Stimulated activated CD8-positive, alpha-beta memory T cell treated with anti-CD3 and anti-CD28 coated beads, Interleukin-12 subunit alpha, Interleukin-12 subunit beta, amount 100 ng/mL, for 4 hours (primary cell): Measurements from ENCODE around the gene GNAO1.

Experiments
- DNase-seq: peaks from one replicate; pipeline ENCODE4 v3.0.0-alpha.2; 2020; ENCODE audit warnings: low read depth

Gene GNAO1

DNA sequence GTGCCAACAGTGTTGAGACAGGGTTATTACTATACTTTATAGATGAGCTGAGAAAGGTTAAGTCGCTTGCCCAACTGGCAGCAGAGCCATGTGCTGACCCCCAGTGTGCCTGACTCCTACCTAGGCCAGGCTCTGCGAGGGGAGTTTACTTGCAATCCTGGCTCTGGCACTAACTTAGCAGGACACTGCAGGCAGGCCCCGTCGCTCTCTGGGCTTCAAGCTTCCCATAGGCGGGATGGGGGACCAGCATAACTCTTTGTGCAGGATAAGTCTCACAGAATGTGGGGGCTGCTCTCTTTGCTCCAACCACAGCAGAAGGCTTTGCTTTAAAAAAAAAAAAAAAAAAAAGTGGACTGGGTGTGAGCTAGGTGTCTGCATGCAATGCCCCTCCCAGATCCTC is 102.7 kb downstream of the GNAO1 start:
- no peak for DNase-seq

DNA sequence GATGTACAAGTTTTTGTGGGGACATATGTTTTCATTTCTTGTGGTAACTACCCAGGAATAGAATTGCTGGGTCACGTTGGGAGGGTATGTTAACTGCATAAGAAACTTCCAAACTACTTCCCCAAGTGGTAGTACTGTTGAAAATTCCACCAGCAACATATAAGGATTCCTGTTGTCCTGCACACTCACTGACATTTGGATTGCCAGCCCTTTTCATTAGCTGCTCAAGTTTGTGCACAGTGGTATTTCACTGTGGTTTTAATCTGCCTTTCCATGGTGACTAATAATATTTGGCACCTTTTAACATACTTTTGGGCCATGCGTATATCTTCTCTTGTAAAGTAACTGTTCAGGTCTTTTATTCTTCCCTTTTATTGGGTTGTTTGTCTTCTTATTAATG is 103.3 kb downstream of the GNAO1 start:
- no peak for DNase-seq

DNA sequence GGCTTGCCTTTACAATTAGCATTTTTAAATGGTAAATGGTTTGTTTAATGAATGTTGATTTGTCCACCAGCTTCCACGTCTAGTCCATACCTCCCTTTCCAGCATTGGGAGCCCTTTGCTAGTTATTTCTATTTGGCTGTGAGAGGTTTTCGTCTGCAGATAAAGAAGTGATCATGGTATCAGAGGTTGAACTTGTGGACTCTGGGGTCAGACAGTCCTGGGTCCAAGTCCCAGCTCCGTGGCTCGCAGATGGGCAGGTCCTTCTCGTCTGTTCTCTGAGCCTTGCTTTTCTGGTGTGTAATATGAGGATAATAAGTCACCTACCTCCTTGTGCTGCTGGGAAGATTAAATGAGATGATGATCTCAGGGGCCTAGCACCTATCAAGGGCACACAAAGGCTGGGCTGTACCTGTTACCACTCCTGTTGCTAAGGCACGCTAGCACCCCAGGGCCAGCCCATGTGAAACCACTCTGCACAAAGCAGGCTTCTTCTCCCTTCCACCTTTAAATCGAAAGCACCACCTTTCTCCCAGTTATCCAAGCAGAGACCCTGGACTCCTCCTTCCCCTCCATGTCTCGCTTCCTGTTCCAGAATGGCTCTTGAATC is 103.9 kb downstream of the GNAO1 start:
- DNase-seq: no peak

DNA sequence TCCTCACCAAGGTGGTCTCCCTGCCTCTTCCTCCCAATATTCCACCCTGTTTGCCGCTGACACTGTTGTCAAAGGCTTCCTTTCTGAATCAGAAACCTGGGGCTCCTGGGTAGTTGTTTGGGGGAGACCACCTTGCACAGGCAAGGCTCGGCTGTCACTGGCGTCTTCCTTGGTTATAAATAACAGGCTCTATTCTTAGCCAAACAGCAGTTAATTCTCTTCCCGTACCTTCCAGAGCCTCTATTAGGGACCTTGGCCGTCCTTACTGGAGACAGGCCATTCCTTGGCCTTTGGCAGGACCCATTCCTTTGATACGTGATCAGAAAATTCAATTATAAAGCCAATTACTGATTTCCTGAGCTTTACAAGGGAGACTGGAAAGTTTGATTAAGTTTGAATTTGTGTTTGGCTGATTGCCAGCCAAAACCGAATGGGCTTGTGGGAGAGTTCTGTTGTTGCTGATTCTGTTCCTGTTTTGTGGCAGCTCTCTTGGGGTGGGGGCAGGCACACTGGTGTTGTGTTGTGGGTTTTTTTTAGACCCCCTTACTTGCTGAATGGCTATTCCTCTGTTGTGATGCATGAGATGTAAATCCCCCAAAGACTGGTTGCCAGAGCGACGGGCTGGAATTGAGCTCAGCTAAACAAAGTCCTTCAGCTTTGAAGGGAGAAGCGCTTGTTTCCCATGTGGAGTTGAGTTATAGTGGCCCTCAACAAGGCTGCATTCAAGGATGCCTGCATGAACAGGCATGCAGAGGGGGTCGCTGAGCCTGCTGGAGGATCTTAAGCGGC is 104.6 kb downstream of the GNAO1 start:
- no peak for DNase-seq

DNA sequence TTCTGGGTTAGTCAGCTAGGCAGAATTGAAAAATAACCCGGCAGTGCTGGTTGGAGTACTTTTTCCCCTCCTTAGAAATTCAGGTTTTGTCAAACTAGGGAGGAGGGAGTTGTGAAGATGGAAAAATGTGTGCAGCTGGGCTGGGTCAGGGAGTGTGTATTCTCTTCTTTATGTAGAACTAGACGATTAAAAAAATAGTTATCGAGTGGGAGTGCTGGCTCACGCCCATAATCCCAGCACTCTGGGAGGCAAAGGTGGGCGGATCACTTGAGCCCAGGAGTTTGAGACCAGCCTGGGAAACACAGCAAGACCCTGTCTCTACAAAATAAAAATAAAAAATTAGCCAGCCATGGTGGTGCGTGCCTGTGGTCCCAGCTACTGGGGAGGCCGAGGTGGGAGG is 106.4 kb downstream of the GNAO1 start:
- DNase-seq: no peak

DNA sequence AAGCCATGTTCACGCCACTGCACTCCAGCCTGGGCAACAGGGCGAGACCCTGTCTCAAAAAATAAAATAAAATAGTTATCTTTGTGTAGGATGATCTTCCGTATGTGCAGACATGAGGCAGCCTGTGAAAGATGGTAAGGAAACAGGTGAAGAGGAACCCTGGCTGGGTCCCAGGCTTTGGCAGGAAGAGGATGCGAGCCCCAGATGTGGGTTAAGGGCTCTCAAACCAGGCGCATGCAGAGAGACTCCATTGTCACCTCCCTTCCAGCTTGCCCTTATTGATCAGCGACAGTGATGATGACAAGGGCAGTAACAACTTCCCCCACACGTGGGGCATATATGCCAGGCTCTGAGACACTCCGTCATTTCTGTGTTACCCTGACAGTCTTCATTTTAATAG is 106.8 kb downstream of the GNAO1 start:
- no peak for DNase-seq

DNA sequence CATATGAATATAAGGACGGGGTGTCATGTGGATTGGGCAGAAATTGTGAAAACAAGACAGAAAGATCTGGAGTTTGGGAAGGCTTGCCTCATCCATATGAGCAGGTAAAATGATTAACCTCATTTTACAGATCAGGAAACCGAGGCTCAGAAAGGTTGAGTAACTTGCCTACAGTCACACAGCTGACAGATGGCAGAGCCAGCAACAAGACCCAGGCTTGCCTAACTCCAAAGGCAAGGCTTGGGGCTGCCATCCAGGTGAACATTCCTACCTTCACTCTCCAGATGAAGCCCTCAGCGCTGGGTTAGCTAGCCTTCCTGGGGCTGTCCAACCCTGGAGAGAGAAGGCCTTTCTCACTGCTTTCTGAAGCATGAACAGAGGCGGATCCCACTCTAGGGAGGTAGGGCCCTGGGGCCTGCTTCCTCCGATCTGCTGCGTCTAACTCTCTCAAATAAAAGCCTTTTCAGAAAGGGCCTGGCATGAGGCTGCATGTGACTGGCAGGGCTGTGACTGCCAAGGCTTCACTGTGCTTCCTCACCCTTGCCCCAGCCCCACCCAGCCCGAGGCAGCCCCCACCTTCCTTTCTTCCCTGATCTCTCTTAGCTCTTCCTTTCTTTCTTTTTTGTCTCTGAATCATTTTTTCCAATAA is 107.8 kb downstream of the GNAO1 start:
- no peak for DNase-seq

DNA sequence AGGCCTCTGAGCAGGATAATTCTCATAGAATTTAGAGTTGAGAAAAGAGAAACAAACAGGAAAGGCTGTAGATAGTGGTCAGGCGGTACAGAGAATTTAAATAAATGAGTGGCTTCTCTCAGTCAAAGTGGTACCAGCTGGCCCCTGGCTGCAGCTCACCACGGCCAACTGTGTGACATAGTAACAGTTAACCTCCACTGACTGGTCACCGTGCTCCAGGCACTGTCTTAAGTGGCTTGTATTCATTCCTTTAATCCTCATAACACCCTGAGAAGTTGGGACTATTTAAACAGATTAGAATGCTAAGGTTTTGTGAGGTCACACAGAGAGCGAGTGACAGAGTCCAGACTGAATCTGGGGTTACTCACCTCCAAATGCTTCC is 108.9 kb downstream of the GNAO1 start:
- DNase-seq: no peak

DNA sequence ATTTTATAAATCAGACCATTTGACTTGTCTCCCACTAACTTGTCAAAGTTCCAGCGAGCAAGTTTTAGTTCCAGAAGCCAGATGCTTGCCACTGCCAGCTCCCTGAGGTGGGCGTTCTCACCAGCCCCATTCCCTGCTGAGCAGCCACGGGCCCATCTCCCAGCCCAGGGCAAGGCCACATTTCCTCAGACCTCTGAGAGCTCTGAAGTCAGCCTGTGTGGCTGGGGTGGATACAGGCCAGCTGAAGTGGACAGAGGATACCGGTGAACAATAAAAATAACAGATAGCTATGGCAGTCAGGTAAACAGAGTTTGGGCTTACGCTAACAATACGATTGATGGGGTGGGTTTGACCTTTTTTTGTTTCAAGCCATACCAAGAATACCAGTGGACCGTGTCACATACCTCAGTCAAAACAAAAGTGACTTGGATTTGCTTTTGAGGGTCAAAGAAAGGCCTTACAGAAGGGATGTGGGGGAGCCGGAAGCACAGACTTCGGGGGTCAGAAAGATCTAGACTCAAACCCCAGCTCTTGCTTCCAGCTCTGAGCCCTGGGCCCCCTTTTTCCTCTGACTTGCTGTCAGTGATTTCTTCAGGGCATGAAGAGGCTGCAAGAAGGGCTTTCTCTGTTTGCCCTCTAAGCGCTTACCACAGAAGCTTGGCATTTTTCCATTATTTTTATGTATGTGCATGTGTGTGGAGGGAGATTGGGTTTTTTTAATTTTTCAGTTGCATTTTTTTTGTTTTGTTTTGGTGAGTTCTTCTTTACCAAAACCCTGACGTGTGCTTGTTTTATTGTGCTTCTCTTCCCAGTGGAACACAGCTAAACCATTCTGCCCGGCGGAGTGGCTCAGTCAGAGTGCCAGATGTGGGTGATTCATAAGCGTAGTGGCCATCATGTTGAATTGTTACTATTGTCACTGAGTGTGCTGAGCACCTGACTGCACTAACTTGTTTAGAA is 109.9 kb downstream of the GNAO1 start:
- DNase-seq: no peak

DNA sequence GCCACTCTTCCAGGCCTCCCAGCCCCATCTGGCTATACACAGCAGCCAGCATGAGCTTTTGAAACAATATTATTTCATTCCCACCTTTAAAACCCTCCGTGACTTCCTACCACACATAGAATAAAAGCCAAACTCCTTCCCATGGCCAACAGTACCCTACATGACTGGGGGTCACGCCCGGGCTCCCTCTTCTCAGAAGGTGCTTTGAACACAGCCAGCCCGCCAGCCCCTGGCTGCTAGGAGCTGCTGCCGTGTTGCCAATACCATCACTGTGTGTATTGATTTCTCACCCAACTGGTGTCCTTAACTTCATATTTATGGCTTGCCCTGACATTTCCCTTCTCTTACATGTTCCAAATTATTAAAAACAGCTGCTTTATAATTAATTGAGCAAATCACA is 111.2 kb downstream of the GNAO1 start:
- no peak for DNase-seq

DNA sequence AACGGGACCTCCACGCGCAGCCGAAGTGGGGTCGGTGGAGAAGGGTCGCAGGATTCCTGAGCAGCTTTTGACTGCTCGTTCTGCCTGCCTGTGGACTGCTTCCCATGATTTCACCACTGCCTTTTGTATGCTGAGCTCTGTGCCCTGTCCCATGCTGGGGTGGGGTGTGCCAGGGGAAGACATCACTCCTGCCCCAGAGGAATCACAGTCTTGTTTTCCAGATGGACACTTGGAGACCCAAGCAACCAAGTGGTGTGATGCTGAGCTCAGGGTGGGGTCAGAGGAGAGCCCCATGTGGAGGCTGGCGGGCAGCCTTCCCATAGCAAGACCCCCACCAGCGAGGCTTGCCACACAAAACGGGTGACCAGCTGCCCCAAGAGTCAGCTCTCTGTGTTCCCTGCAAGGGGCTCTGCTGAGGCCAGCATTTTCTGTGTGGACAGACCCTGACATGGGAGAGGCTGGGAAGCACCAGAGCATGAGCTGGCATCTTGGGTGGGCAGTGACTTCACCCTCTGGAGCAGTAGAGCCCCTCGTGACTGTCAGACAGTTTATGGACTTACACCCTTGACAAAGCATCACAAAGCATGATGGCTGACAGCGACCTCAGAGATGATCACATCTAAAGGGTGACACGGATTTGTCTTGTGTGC is 111.9 kb downstream of the GNAO1 start:
- no peak for DNase-seq

DNA sequence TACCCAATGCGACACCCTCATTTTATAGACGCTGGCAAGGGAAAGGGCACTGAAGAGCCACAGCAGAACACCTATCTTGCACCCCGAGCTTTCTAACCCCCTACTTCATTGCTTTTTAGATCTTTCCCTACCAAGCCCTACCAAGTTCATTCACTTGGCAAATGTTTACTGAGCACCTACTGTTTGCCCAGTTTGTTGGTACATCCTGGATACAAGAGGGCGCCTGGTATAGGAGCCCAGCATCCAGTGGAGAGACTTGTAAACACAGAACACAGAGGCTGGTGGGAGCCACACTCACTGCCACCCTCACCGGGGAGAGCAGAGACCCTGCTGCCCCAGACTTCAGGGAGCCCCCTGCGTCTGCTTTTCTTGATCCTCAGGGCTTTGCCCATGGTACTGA is 112.6 kb downstream of the GNAO1 start:
- DNase-seq: no peak

DNA sequence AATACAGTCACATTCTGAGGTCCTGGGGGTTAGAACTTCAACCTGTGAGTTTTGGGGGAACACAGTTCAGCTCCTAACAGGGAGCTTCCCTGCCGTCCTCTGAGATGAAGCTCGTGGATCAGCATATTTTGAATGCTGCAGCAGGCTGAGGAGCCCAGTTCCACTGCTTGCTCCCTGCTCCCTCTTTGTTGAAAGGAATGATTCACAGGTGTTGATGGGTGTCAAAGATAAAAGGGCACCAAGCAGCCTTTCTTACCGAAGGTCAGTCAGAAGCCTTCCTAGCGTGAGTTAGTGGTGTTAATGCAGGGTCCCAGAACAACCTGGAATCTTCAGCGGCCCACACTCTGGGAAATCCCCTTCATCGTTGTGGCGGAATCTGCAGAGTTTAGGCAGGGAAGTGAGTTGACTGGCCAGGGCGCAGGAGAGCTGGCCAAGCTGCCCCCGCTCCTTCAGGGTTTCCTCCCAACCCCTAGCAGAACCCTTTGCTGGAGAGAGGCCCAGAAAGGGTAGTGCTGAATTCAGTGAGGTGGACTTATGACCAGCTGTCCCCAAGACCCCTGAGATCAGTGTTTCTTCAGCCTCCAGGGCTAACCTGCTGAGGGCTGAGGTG is 114.8 kb downstream of the GNAO1 start:
- no peak for DNase-seq

DNA sequence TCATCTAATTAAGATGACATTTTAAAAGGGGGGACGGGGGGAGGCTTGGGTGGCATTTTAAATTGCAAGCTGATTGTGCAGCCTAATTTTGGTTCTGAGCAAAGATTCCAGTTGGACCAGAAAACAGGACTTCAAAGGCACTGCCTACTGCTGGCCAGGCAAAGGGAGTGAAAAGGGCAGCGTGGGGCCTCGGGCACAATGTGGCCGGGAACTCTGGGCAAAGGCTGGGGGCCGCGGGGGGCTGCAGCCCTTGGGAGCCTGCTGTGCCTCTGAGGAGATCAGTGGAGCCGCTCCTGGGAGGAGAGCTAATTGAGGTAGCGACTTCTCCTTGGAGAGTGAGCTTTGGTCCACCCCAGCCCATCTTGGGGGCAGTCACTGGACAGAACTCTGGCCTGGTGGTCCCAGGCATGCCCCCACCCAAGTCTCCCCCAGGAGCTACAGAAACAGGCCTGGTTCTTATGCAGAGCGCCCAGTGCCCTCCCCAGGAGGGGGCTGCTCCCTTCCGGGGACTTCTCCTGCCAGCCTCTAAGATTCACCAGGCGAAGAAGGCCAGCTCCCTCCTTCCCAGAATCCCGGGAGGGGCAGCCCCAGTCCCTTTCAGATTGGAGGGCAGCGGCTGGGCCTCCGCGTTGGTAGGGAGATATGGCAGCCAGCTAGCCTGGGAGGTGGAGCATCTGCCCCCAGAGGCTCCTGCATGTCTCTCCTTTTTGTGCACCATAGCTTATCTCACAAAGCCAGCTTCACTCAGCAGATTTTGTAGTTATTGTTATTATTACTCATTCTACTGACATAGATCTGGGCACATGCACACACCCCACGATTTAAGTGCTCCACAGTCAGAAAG is 115.6 kb downstream of the GNAO1 start:
- no peak for DNase-seq

DNA sequence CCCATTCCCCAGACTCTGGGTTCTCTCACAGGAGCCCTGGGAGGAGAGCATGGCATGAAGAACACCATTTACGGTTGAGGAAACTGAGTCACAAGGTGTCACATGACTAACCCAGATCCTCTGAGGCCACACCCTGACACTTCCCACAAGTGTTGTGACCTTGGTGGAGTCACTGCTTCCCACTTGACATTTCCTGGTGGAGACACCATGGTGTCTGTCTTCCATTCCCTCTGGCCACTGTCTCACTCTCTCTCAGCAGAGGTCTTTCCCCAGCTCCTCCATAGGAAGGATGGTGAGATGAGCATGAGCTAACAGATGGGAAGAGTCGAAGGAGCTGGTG is 116.2 kb downstream of the GNAO1 start:
- no peak for DNase-seq

DNA sequence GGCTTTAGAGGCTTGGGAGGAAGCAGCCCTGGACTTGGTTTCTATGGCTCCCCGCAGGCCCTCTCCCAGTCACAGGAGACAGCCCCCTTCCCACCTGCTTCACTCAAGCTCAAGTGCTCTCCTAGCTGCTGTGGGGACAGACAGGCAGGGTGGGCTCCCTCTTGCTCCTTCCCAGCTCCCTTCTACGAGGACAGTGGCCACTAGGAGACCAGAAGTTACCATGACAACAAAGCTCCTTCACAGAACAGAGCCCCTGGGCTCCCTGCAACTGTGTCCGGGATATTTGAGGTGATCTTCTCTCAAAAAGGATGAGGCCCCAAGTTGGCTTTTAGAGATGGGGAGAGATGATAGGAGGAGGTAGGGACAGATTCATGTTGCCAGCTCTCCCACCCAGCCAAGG is 117.7 kb downstream of the GNAO1 start:
- DNase-seq: no peak

DNA sequence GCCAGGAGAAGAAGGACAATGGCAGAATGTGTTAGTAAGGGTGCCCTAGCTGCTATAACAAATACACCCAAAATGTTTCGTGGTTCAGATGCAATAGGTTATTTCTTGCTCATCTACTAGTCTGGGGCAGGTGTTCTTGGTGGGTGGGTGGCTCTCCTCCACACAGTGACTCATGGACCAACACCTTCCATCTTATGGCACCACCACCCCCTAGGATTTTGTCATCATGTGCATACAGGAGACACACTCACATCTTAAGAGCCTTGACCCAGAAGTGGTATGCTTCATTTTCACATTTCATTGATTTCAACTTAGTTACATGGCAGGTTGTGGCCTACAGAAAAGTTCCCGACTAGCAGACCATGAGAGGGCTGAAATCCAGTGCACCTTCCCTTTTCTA is 119.4 kb downstream of the GNAO1 start:
- DNase-seq: no peak

DNA sequence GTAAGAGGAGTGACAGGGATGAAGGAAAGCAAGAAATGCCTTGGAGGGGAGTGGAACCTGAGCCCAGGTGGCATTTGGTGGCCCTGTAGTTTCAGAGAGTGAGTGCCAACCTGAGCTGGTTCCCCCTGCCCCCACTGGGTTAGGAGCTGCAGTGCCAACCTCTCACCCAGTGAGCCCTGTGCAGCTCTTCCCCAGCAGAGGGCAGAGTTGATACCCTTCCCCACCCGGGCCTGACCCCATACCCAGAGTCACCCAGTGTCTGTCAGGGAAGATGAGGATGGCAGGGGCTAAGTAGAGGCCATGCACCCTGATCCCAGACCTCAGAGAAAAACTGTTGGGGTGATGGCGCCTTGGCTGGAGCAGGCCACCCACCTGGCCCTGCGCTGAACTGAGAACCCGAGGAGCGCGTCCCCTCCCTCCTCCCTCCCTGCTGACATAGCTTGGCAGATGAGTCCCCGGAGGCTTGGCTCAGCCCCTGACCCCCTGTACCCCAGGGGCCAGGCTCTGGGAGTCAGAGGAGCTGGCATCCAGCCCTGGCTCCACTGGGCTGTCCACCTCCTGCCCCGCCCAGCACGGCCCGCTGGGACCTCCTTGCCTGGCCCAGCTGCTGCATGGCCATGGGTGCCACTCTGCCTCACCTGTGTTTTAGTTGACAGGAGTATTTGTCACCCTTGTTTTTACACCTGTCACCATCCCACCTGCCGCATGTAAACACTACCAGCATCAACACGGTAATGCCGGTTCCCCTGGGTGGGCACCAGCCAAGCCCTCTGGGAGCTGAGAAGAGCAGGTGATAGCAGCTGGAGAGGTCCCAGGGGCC is 120.1 kb downstream of the GNAO1 start:
- DNase-seq: no peak

DNA sequence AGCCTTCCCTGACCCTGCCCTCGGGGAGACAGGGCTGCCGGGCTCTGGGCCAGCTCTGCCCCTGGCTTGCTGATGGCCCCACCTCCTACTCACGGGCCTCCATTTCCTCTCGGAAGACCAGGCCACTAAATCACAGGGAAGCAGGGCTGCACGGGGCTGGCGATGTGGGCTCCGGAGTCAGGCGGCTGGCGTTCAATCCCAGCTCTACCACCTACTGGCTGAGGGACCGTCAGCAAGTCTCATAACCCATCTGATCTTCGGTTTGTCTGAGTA is 120.7 kb downstream of the GNAO1 start:
- no peak for DNase-seq

DNA sequence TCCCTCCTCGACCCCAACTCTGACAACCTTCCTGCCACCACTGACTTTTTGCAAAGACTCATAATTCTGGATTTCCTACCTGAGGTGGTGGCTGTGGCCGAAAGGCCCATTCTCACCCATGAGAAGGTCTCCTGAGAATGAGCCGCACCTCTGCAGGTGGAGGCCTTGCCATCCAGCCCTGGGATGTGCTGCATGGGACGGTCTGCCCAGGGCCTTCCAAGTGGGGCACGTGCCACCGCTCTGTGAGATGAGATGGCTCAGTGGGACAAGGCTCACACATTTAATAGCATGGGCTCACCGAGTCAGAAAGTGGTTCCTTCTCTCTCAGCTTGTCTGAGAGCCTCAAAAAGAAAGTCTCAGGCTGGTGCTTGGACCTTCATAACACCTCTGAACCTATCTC is 121.3 kb downstream of the GNAO1 start:
- no peak for DNase-seq
